HG03196 (cell line): ENCODE results near the gene RNF4.
"Not testable (repeated sequence)": the region's sequence is repeated elsewhere in the genome, so short reads cannot be mapped to it uniquely, and the experiment has no call there.

Experiments used
- ATAC-seq: cut with Tn5 transposase; IDR thresholded peaks from one replicate; pipeline ENCODE4 v1.9.1; 2021; ENCODE audit not compliant: unreplicated experiment

Gene RNF4

DNA sequence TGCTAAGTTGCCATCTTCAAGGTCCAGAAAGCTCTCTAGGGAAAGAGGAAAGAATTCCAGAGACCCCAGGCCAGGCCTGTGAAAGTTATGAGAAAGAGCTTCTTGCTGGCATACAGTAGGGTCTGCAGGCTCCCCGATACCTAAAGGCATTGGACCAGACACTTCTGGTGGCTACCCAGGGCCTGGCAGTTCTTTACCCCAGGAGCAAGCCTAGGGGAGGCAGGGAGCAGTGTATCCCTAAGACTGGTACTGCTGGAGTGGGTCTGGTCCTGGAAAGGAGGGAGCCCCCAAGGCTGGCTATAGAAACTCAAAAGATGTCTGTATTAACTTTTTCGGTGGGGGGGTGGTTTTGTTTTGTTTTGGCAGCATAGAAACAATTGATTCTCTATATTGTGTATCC is 47.7 kb downstream of the RNF4 start:
- no peak for ATAC-seq

DNA sequence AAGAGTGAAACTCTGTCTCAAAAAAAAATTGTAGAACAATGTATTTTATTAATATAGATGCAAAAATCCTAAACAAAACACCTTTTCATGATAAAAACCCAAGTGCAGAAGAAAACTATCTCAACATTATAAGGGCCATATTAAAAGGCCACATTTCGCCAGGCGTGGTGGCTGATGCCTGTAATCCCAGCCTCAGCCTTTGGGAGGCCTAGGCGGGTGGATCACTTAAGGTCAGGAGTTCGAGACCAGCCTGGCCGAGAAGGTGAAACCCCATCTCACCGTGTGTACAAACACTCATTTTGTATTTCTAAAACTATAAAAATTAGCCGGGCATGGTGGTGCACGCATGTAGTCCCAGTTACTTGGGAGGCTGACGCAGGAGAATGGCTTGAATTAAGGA is 57.7 kb downstream of the RNF4 start:
- ATAC-seq: no peak

GRCh38 chr4:2534904-2535375 is 66.0 kb downstream of the RNF4 start:
- ATAC-seq: no peak

DNA sequence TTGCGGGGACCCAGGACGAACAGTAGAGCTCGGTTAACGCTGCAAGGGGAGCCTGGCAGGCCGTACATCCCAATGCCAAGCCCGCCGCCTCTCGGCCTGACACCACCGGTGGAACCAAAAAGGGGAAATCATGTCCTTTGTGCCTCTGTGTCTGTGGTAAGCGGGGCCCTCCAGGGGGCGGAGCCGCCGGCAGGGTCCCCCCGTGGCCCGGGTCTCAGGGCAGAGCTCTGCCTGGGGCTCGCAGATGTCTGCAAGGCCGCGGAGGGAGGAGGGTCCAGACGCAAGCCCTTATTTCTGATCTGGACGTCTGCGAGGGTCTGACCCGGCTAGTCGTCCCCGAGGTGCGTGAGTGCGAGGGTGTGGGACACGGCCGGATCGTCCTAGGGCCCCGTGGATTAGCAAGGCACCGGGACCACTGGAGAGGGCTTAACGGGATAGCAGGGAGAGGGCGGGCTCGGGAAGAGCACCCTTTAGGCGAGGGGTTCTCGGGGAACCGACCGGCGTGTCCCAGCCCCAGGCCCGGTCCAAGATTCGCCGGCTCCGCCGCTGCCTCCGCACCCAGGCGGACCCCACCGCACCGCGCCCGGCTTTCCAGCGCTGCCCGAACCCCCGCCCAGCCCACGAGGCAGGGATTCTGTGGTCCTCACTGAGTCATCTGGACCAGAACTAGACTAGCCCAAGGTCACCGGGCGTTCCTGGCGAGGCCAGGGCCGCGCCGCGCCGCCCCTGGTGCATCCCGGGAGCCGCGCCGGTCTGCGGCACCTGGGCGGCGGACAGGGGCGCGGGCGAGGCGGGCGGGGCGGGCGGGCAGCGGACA is 66.7 kb downstream of the RNF4 start:
- ATAC-seq: peak; percentile 21

- peak; percentile 90 for ATAC-seq
Observed at GRCh38 chr4:2536193-2537010, 67.5 kb downstream of the RNF4 start, which contains the start of gene FAM193A. TSS of gene FAM193A (plus strand) at chr4:2536647. CDS start at chr4:2536916, 269 bp downstream.

- peak; percentile 18 for ATAC-seq
Observed at GRCh38 chr4:2537011-2537830, 68.3 kb downstream of the RNF4 start.

DNA sequence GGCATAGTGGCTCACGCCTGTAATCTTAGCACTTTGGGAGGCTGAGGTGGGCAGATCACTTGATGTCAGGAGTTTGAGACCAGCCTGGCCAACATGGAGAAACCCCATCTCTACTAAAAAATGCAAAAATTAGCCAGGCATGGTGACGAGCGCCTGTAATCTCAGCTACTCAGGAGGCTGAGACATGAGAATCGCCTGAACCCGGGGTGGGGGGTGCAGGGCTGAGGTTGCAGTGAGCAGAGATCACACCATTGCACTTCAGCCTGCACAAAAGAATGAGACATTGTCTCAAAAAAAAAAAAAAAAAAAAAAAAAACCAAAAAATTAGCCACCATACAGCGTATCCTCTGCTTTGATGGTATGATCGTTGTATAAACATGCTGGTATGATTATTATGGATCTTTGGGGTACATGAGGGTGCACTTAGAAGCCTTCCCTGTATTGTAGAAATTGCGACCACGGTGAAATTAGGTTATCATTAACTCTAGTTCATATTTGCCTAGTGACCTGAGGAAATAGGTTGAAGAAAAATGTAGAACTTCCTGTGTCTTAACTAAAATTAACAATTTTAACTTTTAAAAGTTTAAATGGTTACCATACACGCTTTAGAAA is 74.8 kb downstream of the RNF4 start:
- ATAC-seq: not testable (repeated sequence)

GRCh38 chr4:2545321-2546013 is 76.6 kb downstream of the RNF4 start:
- no peak for ATAC-seq

DNA sequence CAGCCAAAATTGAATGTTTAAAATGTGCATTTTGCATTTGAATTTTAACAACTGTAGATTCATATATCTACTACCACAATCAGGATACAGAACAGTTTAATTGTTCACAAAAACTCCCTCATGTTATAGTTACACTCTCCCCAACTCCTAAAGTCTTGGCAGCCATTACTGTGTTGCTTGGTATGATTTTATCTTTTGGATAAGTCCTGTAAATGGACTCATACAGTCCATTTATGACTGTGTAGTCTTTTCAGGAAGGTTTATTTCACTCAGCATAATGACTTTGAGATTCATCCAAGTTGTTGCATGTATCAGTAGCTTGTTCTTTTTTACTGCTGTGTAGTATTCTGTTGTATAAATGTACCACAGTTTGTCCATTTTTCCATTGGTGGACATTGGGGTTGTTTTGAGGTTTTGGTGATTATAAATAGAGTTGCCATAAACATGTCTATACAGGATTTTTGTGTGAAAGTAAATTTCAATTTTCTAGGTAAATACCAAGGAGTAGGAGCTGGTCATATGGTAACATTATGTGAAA is 77.4 kb downstream of the RNF4 start:
- ATAC-seq: no peak

GRCh38 chr4:2546961-2547691 is 78.2 kb downstream of the RNF4 start:
- ATAC-seq: not testable (repeated sequence)

GRCh38 chr4:2551118-2551517 is 82.2 kb downstream of the RNF4 start:
- ATAC-seq: no peak

DNA sequence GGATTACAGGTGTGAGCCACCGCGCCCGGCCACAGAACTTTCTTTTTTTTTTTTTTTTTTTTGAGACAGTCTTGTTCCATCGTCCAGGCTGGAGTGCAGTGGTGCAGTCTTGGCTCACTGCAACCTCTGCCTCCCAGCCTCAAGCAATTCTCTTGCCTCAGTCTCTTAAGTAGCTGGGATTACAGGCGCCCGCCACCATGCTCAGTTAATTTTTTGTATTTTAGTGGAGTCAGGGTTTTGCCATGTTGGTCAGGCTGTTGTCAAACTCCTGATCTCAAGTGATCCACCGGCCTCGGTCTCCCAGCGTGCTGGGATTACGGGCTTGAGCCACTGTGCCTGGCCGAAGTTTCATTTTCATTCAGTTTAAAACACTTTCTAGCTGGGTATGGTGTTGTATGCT is 83.9 kb downstream of the RNF4 start:
- ATAC-seq: no peak

- ATAC-seq: no peak
Observed at GRCh38 chr4:2558301-2558700, 89.4 kb downstream of the RNF4 start.

- ATAC-seq: no peak
Observed at GRCh38 chr4:2560167-2560566, 91.3 kb downstream of the RNF4 start.
